K562 (cell line): ENCODE data around the gene CEP128. TPM values are rescaled to one million over a fixed set of nuclear protein-coding genes. Genes with fewer than 3 reads are reported as not detected.

ENCODE experiments used
- ATAC-seq: fragments of 200-7000 bp; cut with Tn5 transposase; 3 replicates; pipeline ENCODE4 v1.9.1; 2020; ENCODE audit warnings: moderate library complexity
- BruUV-seq: library from RNA; stranded (reverse); fragments of 400-500 nt; replicated peaks from 2 replicates; lab custom pipeline; 2021; lab: Mats Ljungman, UMichigan
- CTCF ChIA-PET: fragments of 300-600 bp; formaldehyde crosslinking; extraction: SDS; loops from one replicate; lab custom pipeline; 2021; ENCODE audit warnings: low intra/inter-chr PET ratio; lab: Yijun Ruan, JAX
- POLR2A ChIA-PET: fragments of 300-600, 350-650 bp; sonication (Branson Sonifier 250); formaldehyde crosslinking; extraction: SDS; loops from one replicate; lab custom pipeline; 2021; ENCODE audit warnings: antibody characterized with exemption, inconsistent platforms; lab: Yijun Ruan, JAX
- DNase-seq, 4 experiments: peaks; one replicate each; pipeline versions ENCODE4 v3.0.0 to v3.0.0-alpha.2; 2011 to 2018; ENCODE audit warnings: low spot score in 3 of 4, mixed read lengths in 3 of 4; ENCODE audit errors: extremely low read depth in 1 of 4
- FAIRE-seq: peaks from 2 replicates; lab custom pipeline; 2011; peaks lifted over from hg19 to GRCh38; lab: Jason Lieb, UNC
- H2AFZ ChIP-seq: 2 replicates; pipeline ENCODE4 v1.6.0; 2011; ENCODE audit warnings: low read depth, low read length, control low read depth, inconsistent platforms
- H3K27ac ChIP-seq: fragments of 200-600 bp; 3 replicates; pipeline ENCODE4 v1.8.0; 2011; ENCODE audit warnings: low read depth, mild to moderate bottlenecking, control low read depth, inconsistent platforms, low read length, moderate library complexity, mixed read lengths; ENCODE audit errors: extremely low read depth
- H3K27me3 ChIP-seq, 2 experiments: fragments of 300-600 bp in 1 of 2; 2 replicates in 1 of 2; 3 replicates in 1 of 2; pipeline versions ENCODE4 v1.6.0 to v1.8.0; 2011; ENCODE audit warnings: inconsistent platforms in 2 of 2, low read length in 2 of 2, mild to moderate bottlenecking in 1 of 2, mixed read lengths in 1 of 2, moderate library complexity in 1 of 2; ENCODE audit not compliant: control insufficient read depth in 2 of 2, insufficient read depth in 2 of 2
- H3K36me3 ChIP-seq: fragments of 300-600 bp; 3 replicates; pipeline ENCODE4 v1.8.0; 2011; ENCODE audit warnings: mild to moderate bottlenecking, low read length, inconsistent platforms; ENCODE audit not compliant: control insufficient read depth, insufficient read depth
- H3K4me1 ChIP-seq, 2 experiments: fragments of 200-600 bp in 1 of 2; replicated peaks in 1 of 2; 2 replicates in 1 of 2; 3 replicates in 1 of 2; pipeline versions ENCODE4 v1.5.1 to v1.8.0; 2011; ENCODE audit warnings: inconsistent platforms in 2 of 2, low read length in 2 of 2, mild to moderate bottlenecking in 1 of 2, mixed read lengths in 1 of 2, moderate library complexity in 1 of 2; ENCODE audit not compliant: control insufficient read depth in 2 of 2, insufficient read depth in 2 of 2
- H3K4me2 ChIP-seq: 2 replicates; pipeline ENCODE4 v1.6.1; 2011; ENCODE audit warnings: low read length, control low read depth, inconsistent platforms, mixed read lengths; ENCODE audit not compliant: insufficient read depth
- H3K4me3 ChIP-seq: fragments of 200-600 bp; sonication (generic), shearing (Covaris generic); 2 replicates; pipeline ENCODE4 v1.5.1; 2016; ENCODE audit warnings: control low read depth, inconsistent platforms
- H3K79me2 ChIP-seq: fragments of 200-600 bp; 3 replicates; pipeline ENCODE4 v1.8.0; 2011; ENCODE audit warnings: low read length, inconsistent platforms; ENCODE audit not compliant: control insufficient read depth, insufficient read depth
- H3K9ac ChIP-seq, 2 experiments: 2 replicates each; pipeline versions ENCODE4 v1.6.0 to v1.6.1; 2011; ENCODE audit warnings: low read depth in 2 of 2, low read length in 2 of 2, control low read depth in 1 of 2, inconsistent platforms in 1 of 2, mild to moderate bottlenecking in 1 of 2, mixed read lengths in 1 of 2; ENCODE audit not compliant: insufficient read depth in 1 of 2
- H3K9me1 ChIP-seq: one replicate; pipeline ENCODE4 v1.6.0; 2011; ENCODE audit warnings: inconsistent platforms, mild to moderate bottlenecking, low read length, moderate library complexity; ENCODE audit not compliant: control insufficient read depth, insufficient read depth
- H3K9me3 ChIP-seq: replicated peaks from 2 replicates; pipeline ENCODE4 v1.5.1; 2011; ENCODE audit warnings: low read depth, low read length, inconsistent platforms; ENCODE audit not compliant: control insufficient read depth, insufficient read depth
- H4K20me1 ChIP-seq: replicated peaks from 2 replicates; pipeline ENCODE4 v1.6.1; 2011; ENCODE audit warnings: low read length, inconsistent platforms, mixed read lengths; ENCODE audit not compliant: control insufficient read depth, insufficient read depth
- CXXC5 ChIP-seq: fragments of 250-450 bp; sonication (Bioruptor Pico); IDR thresholded peaks from 2 replicates; pipeline ENCODE4 v1.8.0; 2022; ENCODE audit warnings: inconsistent platforms, mild to moderate bottlenecking, moderate library complexity
- GATA2 ChIP-seq: sonication (generic); formaldehyde crosslinking; IDR thresholded peaks from 2 replicates; pipeline ENCODE4 v1.4.0; 2020; ENCODE audit warnings: mild to moderate bottlenecking, missing genetic modification reagents
- KAT8 ChIP-seq: fragments of 450-650 bp; IDR thresholded peaks from 2 replicates; pipeline ENCODE4 v1.6.1; 2016; ENCODE audit warnings: low read depth, mild to moderate bottlenecking
- KDM2B ChIP-seq: fragments of 250-450 bp; sonication (Bioruptor Pico); IDR thresholded peaks from 2 replicates; pipeline ENCODE4 v1.8.0; 2021; ENCODE audit warnings: mild to moderate bottlenecking, moderate library complexity
- NR2C1 ChIP-seq, 2 experiments: fragments of 450-650 bp; IDR thresholded peaks; 2 replicates each; pipeline ENCODE4 v1.6.1; 2017; ENCODE audit warnings: mild to moderate bottlenecking in 2 of 2, antibody characterized with exemption in 1 of 2, inconsistent platforms in 1 of 2, missing compliant biosample characterization in 1 of 2, missing genetic modification characterization in 1 of 2
- NRF1 ChIP-seq, 2 experiments: fragments of 450-650 bp; IDR thresholded peaks in 1 of 2; conservative IDR thresholded peaks in 1 of 2; 2 replicates each; pipeline ENCODE4 v1.6.1; 2014; ENCODE audit warnings: mild to moderate bottlenecking in 2 of 2
- PHB ChIP-seq: fragments of 250-450 bp; sonication (Bioruptor Pico); IDR thresholded peaks from 2 replicates; pipeline ENCODE4 v1.5.0; 2021
- PML ChIP-seq: IDR thresholded peaks from 2 replicates; pipeline ENCODE4 v1.6.1; 2012; ENCODE audit warnings: low read length, inconsistent platforms
- SIN3A ChIP-seq, 2 experiments: fragments of 150-350 bp in 1 of 2; IDR thresholded peaks; 2 replicates each; pipeline ENCODE4 v1.6.1; 2011 to 2016; ENCODE audit warnings: borderline replicate concordance in 2 of 2, low read depth in 2 of 2, low read length in 2 of 2, mild to moderate bottlenecking in 2 of 2, moderate library complexity in 2 of 2; ENCODE audit not compliant: control insufficient read depth in 1 of 2
- THRAP3 ChIP-seq: fragments of 450-650 bp; IDR thresholded peaks from 2 replicates; pipeline ENCODE4 v1.6.1; 2016; ENCODE audit warnings: mild to moderate bottlenecking, inconsistent platforms, borderline replicate concordance
- ZNF717 ChIP-seq: fragments of 250-450 bp; sonication (Bioruptor Pico); IDR thresholded peaks from 2 replicates; pipeline ENCODE4 v1.5.0; 2021
- ZNF77 ChIP-seq: fragments of 250-450 bp; sonication (Bioruptor Pico); IDR thresholded peaks from 2 replicates; pipeline ENCODE4 v1.5.0; 2020
- WGBS: fragments of 100-300 bp; shearing (Covaris generic); methylation state at CpG from one replicate; pipeline ENCODE4 v1.1.6; 2016; ENCODE audit warnings: low coverage, mixed read lengths; ENCODE audit not compliant: insufficient coverage; ENCODE audit errors: missing lambda C conversion rate; 5-methylcytosine and 5-hydroxymethylcytosine counted together
- in situ Hi-C: fragments of 300-500 bp; cut with MboI; formaldehyde crosslinking; loops from 4 replicates; pipeline ENCODE4 v1.15.0; 2018; ENCODE audit warnings: inconsistent platforms, mixed read lengths
- intact Hi-C: fragments of 100-400 bp; cut with micrococcal nuclease; formaldehyde crosslinking; loops from 2 replicates; pipeline ENCODE4 v1.14.2; 2022
- polyA plus RNA-seq, 8 experiments: library from polyadenylated mRNA; depleted of rRNA in 4 of 8; stranded (reverse) in 5 of 8; unstranded in 3 of 8; fragments of >200 nt; fragmentation: Nextera tagmentation in 2 of 8; fragmentation: Illumina TruSeq in 1 of 8; extraction: Ambion mirVana in 2 of 8; extraction: Trizol in 1 of 8; gene quantifications; 2 replicates each; pipeline versions ENCODE4 v1.2.1 to v1.2.3, GENCODE V29; 2011 to 2014; ENCODE audit warnings: inconsistent platforms in 1 of 8, missing spikeins in 1 of 8
- total RNA-seq, 7 experiments: library from RNA; depleted of rRNA in 6 of 7; stranded (reverse); fragments of >200 nt in 6 of 7; fragmentation: Illumina TruSeq in 2 of 7; extraction: Trizol in 2 of 7; gene quantifications; 2 replicates each; pipeline versions ENCODE4 v1.2.1 to v1.2.3, GENCODE V29; 2011 to 2021; ENCODE audit warnings: low replicate concordance in 1 of 7
- TF ChIP-seq, protein P1 (sequence below): fragments of 150-350 bp; IDR thresholded peaks from 2 replicates; pipeline ENCODE4 v1.6.1; 2014; ENCODE audit warnings: low read depth, mild to moderate bottlenecking, low read length, borderline replicate concordance
- TF ChIP-seq, protein P2 (sequence below): sonication (generic); formaldehyde crosslinking; IDR thresholded peaks from 2 replicates; pipeline ENCODE4 v1.8.0; 2022; ENCODE audit warnings: mild to moderate bottlenecking, low read depth, missing genetic modification reagents

CEP128 gene
- total and polyA plus RNA-seq, 9 of the 15 experiments (the other 6 are each of a cell fraction or from before 2014, with no cell fraction given): 2.3 to 9.2 (median 4.6) TPM

DNA sequence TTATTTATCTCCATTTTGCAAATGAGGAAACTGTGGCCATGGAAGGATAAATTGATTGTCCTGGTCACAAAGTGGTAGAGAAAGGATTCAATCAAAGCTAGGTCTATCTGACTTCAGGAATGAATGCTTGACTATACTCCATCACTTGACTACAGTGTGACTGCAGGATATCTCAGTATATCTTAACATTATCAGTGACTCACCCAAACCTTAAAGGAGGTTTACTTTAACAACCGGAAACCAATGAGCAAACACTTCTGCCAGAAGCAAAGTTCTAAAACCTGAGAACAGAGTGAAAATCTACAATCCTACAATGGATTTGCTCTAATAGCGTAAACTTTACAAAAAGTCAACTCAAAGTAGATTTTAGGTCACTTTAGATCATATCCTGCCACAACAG, 277.0 kb downstream of the CEP128 start:
- Histone ChIP-seq H3K27ac (no peak overlapping the region), H2AFZ (no peak overlapping the region), H3K4me2 (no peak overlapping the region), H3K36me3 (no peaks in the 10 kb centered on the region), H3K79me2 (no peaks in the 10 kb centered on the region), H3K9me1 (no peaks in the 10 kb centered on the region), H3K27me3 (no peaks in the 10 kb centered on the region), H3K9me3 (no peaks in the 10 kb centered on the region), H3K9ac (no peak overlapping the region), H3K4me3 (no peak overlapping the region), H3K4me1 (no peaks in the 10 kb centered on the region), H4K20me1 (no peaks in the 10 kb centered on the region)
- intact Hi-C loops: no loop called here
- WGBS: 0% methylated on average over 1 of the region's 2 CpGs
- in situ Hi-C loops: no loop called here
- TF ChIP-seq PHB (CRISPR knock-in tag) (no peak), PML (no peak), ZNF717 (CRISPR knock-in tag) (no peak), NRF1 (conservative IDR thresholded peaks at IDR 0.05 in 1 of 2, IDR thresholded peaks at IDR 0.05 in 1 of 2) (no peak), THRAP3 (no peak), KDM2B (CRISPR knock-in tag) (no peak), CXXC5 (CRISPR knock-in tag) (no peak), KAT8 (no peak), ZNF77 (no peak), NR2C1 (IDR thresholded peaks at IDR 0.05) (no peak), NR2C1 (tag; IDR thresholded peaks at IDR 0.05) (no peak), GATA2 (CRISPR knock-in tag) (no peak), SIN3A (IDR thresholded peaks at IDR 0.05; ENCODE audit: borderline replicate concordance in 2 of 2, control insufficient read depth in 1 of 2, low read depth in 2 of 2, low read length in 2 of 2) (no peak)
- TF ChIP-seq, protein P1, sequence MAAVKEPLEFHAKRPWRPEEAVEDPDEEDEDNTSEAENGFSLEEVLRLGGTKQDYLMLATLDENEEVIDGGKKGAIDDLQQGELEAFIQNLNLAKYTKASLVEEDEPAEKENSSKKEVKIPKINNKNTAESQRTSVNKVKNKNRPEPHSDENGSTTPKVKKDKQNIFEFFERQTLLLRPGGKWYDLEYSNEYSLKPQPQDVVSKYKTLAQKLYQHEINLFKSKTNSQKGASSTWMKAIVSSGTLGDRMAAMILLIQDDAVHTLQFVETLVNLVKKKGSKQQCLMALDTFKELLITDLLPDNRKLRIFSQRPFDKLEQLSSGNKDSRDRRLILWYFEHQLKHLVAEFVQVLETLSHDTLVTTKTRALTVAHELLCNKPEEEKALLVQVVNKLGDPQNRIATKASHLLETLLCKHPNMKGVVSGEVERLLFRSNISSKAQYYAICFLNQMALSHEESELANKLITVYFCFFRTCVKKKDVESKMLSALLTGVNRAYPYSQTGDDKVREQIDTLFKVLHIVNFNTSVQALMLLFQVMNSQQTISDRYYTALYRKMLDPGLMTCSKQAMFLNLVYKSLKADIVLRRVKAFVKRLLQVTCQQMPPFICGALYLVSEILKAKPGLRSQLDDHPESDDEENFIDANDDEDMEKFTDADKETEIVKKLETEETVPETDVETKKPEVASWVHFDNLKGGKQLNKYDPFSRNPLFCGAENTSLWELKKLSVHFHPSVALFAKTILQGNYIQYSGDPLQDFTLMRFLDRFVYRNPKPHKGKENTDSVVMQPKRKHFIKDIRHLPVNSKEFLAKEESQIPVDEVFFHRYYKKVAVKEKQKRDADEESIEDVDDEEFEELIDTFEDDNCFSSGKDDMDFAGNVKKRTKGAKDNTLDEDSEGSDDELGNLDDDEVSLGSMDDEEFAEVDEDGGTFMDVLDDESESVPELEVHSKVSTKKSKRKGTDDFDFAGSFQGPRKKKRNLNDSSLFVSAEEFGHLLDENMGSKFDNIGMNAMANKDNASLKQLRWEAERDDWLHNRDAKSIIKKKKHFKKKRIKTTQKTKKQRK: no peak
- TF ChIP-seq, protein P2, sequence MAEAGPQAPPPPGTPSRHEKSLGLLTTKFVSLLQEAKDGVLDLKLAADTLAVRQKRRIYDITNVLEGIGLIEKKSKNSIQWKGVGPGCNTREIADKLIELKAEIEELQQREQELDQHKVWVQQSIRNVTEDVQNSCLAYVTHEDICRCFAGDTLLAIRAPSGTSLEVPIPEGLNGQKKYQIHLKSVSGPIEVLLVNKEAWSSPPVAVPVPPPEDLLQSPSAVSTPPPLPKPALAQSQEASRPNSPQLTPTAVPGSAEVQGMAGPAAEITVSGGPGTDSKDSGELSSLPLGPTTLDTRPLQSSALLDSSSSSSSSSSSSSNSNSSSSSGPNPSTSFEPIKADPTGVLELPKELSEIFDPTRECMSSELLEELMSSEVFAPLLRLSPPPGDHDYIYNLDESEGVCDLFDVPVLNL: no peak
- BruUV-seq: no TSS peak
- ATAC-seq: no peak
- no peak for FAIRE-seq
- no peak for DNase-seq
- ChIA-PET CTCF (no interaction called here), POLR2A (no interaction called here)
